Stimulated activated CD8-positive, alpha-beta memory T cell treated with anti-CD3 and anti-CD28 coated beads, Interleukin-12 subunit alpha, Interleukin-12 subunit beta, amount 100 ng/mL, for 1 hour (primary cell): ENCODE data around the gene UBE2D1.

Experiments used
- DNase-seq: peaks from one replicate; pipeline ENCODE4 v3.0.0-alpha.2; 2020; ENCODE audit warnings: low read depth

The UBE2D1 gene

DNA sequence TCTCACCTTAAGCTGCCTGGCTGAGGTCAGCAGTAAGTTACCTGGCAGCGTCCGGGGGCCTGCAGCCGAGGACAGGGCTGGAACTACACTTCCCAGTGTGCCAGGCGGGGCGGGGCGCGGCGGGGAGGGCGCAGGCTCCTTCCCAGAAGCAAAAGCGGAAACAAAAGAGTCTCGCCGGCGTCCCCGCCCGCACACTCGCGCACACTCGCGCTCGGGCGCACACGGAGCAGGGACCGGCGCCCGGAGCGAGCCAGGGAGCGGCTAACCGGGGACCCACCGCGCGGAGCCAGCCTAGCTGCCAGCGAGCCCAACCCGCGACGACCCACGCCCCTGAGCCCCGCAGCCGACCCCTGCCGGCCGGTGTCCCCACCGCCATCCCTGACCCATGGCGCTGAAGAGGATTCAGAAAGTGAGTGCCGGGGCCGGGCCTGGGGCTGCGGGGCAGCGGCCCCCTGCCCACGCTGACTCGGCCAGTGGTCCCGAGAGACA lies at the start of gene UBE2D1:
UBE2D1 (plus strand) TSS at position 190 of the 489 bp plus-strand sequence; CDS start at position 386, 196 bp downstream.
- peak; percentile 69 for DNase-seq

DNA sequence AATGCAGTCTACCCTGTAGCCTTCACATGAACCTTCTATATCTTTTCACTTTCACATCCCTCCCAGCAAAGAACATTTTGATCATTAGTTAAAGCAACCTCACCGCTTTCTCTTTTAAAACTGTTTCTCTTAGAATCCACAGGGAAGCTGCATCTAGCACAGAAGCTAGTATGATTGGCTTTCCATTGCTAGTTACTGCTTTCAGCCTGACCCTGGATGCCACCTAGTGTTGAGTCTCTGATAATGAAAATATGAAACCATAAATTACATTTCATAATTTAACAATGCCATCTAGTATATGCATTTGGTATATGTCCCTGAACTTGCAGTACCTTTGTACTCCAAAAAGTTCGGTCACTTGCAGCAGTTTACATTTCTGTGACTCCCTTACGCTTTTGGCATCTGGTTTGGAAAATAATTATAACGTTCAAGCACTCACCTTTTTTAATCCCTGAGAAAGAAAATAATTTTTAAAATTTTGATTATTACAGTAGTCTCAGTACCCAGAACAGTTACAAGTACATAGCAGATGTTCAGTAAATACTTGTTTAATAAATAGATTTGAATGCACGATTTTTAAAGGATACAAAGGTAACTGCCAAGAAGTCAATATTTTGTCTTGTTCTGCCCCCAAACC lies 43.1 kb upstream of the UBE2D1 start:
- no peak for DNase-seq

DNA sequence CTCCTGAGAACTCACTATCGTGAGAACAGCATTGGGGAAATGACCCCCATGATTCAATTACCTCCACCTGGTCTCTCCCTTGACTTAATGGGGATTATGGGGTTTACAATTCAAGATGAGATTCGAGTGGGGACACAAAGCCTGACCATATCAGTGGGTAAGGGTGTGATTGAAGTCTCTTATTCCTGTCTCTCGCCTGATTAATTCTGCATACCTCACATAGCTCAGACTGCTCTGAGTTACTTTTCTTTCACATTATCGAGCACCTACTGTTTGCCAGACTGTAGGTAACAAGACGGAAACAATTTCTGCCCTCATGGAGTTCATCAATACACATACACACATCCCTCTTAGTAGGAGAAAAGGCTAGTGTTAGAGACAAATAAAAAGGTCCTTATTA lies 40.8 kb upstream of the UBE2D1 start:
- DNase-seq, result no peak

DNA sequence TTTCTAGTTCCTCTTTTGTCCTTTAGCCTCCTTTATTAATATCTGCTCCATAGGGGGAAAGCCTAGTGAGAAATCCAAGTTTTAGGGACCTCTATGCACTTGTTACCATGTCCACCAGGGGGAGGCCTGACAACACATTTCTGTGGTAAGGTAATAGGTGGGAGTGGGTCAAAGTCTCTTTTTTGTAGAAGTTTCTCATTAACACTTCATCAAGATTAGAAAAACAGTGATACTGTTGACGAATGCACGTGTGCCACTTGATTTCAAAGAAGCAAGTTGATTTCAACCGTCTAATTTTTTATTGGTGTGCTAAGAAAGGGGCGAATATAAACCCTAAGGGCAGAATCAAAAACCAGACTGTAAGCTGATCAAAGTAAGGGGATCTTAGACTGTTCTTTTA lies 35.2 kb upstream of the UBE2D1 start:
- DNase-seq, result peak; percentile 30

DNA sequence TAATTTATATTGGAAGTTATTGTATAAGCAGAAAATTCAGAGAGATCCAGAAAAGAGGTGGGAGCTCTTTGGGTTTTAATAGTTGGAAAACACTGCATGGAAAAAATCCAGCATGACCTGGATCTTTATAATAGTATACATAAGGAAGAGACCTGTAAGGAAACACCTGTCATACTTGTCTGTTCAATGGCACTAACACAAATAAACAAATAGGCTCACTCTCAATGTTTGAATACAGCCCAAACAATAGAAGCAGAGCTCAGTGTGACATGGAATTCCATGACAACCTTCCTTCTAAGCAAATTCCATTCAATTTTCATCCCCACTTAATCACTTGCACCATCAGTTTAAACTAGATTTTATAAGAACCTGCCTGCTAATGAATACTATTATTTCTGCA lies 34.1 kb upstream of the UBE2D1 start:
- no peak for DNase-seq

DNA sequence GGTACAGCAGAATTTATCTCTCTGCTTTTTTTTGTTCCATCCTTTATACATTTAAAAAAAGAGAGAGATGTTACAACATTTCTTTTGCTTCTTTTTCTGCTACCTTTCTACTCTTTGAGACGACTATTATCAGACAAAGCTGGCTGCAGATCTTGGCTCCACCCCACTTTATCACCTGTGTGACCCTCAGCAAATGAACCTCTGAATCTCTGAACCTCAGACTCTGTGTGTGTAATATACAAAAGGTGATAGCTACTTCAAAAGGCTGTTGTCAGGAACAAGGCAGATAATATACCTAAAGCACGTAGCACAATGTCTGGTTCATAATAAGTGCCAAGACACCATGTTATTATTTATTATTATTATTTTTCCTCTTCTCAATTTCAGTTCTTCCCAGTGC lies 32.6 kb upstream of the UBE2D1 start:
- DNase-seq, result no peak

DNA sequence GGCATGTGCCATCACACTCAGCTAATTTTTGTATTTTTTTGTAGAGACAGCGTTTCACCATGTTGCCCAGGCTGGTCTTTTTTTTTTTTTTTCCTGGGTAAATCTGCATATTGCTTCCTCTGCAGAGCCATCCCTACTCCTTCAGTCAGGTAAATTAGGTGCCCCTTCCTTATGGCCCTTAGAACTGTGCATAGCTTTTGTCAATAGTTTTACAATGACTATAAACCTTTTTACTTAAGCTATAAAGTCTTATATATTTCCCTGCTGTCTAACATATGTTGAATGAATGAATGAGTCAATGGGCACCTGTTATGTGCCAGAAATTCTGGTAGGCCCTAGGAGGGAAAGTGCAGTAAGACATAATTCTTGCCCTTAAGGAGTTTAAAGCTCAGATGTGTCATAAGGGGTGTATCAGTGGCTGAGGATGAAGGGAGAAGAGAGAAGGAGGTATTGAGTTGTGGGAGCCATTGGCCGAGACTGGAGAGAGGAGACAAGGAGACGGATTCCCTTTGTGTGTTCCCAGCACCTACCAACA lies 30.6 kb upstream of the UBE2D1 start:
- DNase-seq, result no peak

DNA sequence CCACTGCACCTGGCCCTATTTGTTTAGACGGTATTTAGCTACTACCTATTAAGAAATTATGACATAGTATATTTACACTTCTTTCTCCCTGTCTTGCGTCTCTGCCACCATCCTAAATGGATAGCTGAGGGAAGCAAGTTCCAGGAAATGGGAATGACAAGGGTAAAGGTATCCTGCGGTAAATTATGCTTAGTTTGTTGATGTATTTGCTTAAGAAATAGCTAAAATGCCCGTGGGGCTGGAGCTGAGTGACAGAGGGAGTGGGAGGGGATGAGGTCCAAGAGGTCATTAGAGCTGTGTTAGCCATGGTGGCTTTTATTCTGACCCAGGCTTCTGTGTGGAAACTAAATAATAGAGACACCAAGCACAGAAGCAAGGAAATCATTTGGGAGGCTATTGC lies 29.0 kb upstream of the UBE2D1 start:
- no peak for DNase-seq

DNA sequence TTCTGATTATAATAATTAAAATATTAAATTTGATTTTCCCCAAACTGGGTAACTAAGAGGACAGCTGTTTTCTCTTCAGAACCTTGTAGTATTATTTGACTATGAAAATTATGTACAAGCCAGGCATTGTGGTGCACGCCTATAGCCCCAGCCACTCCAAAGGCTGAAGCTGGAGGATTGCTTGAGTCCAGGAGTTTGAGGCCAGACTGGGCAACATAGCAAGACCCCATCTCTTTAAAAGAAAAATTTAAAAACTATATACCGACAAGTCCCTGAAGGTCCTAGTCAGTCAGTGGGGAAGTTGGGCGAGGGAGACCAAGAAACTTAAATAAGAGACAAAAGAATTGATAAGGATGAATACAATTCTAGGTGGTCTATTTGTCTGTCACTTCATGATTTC lies 27.1 kb upstream of the UBE2D1 start:
- no peak for DNase-seq

DNA sequence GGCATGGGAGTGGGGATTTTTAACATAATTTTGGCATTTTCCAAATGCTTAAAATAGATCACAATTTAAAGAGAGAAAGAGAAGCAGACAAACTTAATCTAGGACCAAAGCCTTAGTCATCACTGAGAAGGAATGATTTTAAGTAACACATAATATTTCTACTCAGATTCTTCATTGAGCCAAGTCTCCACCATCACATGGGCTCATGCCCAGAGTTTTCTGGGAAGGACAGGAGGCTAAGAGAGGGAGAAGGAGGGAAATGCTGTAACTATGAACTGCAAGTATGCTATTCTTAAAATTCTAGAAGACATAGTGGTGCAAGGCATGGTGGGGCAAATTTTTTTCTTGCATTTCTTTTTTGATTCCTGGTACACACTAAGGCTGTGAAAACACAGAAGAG lies 23.8 kb upstream of the UBE2D1 start:
- DNase-seq, result no peak

DNA sequence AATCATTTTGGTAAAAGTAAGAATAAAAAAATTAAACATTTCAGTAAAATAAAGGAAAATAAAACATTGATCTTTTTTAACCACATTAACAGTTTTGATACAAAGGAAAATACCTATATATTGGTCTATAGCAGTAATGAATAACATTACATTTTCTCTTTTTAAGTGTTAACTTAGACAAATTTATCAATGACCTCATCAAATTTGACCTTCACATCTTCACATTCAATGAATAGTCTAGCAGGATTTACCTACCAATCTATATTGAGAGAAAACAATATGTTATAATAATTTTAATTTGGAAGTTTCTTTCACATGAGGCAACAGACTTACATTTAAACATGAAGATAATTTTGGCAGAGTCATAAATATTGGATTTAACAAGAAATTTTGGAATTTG lies 17.9 kb upstream of the UBE2D1 start:
- DNase-seq, result no peak

DNA sequence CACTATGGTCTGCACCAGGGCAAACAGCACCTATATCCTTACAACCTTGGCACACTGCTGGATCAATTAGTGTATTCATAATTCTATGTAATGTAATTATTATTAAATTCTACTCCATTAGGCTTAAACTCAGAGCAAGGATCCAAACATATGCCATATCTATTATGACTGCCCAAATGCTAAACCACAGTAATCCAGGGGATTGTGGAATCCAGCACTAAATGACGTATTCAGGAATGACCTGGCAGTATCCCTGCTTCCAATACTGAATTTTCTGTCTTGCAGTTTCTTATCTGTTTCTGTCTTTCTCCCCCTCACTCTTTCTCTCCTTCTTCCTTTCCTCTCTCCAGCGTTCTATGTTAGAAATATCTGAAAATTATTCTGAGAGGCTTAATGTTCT lies 16.5 kb upstream of the UBE2D1 start:
- DNase-seq, result no peak

DNA sequence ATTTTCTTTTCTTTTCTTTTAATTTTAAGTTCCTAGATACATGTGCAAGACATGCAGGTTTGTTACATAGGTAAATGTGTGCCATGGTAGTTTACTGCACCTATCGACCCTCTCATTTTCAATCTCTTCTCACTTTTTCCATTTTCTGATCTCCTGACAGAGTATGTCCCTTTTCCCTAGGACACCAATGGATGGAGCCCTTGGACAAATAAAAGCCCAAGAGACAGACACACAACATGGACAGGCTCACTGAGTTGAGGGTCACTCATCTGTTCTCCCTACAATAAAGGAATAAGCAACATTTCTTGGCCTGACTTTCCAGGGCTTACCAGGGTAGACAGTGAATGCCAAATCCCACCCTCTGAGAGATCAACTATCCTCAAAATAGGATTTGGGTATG lies 15.2 kb upstream of the UBE2D1 start:
- no peak for DNase-seq

DNA sequence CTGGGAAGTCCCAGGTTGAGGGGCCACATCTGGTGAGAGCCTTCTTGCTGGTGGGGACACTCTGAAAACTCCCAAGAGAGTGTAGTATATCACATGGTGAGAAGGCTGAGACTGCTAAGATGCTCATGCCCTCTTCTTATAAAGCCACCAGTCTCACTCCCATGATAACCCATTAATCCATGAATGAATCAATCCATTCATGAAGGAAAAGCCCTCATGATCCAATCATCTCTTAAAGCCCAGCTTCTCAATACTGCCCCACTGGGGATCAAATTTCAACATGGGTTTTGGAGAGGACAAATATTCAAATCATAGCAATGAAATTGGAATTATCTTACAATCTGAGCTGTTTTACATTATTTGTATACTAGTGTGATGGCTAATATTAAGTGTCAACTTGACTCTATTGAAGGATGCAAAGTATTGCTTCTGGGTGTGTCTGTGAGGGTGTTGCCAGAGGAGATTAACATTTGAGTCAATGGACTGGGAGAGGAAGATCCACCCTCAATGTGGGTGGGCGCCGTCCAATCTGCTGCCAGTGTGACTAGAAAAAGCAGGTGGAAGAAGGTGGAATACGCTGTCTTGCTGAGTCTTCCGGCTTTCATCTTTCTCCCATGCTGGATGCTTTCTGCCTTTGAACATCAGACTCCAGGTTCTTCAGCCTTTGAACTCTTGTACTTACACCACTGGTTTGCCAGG lies 14.3 kb upstream of the UBE2D1 start:
- no peak for DNase-seq

DNA sequence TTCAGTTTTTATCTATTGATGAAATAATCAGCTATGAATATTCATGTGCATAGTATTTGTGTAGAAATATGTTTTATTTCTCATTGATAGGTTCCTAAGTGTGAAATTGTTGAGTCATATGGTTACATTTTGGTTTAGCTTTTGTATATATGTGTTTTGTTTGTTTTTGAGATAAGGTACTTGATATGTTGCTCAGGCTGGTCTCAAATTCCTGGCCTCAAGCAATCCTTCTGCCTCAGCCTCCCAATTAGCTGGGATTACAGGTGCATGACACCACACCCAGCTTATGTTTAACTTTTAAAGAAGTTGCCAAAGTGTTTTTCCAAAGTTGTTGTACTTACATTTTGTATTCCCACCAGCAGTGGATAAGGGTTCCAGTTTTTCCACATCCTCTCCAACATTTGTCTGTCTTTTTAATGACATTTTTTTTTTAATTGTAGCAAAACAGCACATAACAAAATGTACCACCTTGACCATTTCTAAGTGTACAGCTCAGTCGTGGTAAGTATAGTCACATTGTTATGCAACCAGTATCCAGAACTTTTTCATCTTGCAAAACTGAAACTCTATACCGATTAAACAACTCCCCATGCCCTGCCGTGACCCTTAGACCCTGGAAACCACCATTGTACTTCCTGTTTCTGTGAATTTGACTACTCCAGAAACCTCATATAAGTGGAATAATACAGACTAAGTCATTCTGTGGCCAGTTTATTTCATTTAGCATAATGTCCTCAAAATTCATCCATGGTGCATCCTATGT lies 12.6 kb upstream of the UBE2D1 start:
- no peak for DNase-seq

DNA sequence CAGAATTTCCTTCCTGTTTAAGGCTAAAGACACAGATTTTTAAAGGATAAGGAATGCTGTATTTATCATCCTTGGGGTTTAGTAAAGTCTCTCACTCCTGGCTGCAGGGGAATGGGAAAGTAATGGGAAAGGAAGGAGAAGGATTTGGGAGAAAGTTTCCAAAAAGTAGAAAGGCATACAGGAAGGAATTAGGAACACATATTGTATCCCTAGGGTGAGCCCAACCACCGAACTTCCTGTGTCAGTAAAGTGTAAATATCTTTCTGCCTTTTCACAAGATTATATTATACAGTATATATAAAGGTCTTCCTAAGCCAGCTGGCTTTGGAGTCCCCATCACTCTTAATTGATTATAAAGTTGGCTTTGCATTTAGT lies 12.0 kb upstream of the UBE2D1 start:
- no peak for DNase-seq

DNA sequence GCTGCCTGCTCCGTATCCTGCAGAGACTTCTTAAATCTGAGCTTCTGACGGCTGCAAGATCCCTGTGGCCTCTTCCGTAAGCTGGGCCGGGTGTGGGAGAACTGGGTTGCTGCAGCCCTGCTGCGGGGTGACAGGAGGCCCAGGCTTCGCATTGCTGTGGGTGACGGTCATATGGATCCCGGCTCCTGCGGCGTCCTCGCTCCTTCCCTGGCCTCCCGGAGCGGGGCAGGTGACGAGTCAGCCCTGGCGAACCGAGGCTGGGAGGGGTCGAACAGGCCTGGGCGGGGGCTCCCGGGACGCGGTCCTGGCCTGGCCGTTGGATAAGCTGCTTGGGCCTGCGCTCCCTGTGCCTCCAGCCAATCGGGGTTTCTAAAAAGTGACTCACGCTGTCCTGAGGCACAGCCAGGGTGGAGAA lies 7.8 kb upstream of the UBE2D1 start:
- no peak for DNase-seq

DNA sequence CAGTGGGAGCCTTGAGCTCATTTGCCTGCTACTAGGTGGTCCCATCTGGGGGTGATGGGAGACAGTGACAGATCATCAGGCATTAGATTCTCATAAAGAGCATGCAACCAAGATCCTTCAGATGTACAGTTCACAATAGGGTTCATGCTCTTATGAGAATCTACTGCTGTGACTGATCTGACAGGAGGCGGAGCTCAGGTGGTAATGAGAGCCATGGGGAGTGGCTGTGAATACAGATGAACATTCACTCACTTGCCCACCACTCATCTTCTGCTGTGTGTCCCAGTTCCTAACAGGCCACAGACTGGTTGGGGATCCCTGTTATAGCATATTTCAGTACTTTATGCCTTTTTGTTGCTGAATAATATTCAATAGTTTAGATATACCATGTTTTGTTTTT lies 6.6 kb upstream of the UBE2D1 start:
- no peak for DNase-seq

DNA sequence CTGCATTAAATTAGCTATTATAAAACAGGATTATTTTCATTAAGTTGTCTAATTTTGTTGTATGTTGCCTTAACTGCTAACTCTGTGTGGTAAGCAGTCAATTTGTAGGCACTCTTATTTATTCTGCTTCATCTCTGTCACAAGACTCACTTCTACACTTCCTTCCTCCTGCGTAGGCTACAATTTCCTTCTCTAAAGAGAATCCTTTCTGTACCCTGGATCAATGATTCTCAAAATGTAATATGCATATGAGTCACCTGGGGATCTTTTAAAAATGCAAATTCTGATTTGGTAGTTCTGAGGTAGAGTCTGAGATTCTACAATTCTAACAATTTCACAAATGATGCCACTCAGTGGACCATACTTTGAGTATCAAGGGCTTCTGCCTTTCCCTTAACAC lies 4.4 kb upstream of the UBE2D1 start:
- no peak for DNase-seq

DNA sequence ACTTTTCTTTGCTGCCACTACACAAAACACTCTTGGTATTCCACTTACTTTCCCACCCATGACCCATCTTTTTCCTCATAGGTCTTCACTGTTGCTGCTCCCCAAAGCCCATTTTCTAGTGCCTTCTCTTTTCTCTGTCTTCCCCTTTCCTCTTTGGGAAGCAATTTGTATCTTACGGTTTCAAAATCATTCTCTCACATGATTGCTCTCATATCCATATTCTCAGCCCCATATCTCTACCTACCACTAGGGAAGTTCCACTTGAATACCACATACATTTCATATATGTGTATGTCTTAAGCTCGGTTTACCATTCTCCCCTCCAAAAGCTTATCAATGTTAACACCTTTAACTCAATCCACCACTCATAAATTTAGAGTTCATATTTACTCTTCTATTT lies 3.2 kb upstream of the UBE2D1 start:
- no peak for DNase-seq

DNA sequence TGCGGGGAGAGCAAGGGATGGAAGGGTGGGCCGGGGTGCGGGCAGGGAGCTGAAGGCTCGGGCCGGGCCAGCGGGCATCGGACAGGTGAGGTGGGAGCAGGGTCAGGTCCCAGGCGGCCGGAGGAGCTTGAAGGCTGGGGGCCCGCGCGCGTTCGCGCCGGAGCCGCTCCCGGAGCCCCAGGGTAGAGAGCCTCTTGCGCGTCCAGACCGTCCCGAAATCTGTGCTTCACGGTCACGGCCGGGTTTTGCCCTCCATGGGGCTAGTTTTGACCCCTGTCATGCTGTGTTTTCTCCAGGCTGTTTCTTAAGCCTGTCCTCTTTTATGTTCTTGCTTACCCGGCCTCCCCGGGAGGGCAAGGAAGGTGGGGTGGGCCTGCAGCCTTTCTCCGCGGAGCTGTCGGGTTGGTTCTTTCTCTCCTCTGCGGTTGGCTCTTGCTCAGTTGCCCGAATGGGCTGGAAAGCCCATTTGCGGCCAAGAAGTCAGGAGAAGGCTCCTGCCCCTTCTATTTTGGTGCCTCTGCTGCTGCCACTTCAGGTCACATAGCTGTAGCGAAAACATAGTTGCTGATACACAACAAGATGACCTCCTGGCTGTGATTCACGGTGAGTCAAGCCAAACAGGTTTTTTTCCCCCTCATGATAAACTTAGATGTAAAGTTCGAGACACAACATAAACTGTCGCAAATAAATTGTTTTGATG lies 650 bp downstream of the UBE2D1 start:
- DNase-seq, result no peak

DNA sequence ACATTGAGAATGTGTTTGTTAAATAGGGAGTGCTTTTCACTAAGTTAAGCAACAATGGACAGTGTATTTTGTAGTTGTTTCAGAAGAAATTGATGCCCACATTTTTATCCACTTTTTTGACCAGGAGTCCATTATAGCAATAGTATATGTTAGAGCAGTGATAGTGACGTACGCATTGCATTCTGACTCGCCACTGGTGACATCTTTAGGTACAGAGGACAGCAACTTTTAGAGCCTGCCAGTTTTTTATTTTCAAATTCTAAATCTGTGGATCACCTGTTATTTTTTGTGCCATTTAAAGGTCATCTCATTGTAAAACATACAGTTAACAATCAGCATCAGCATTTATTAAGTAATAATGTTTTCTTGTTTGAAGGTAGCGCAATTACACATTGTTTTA lies 1.4 kb downstream of the UBE2D1 start:
- DNase-seq, result no peak
